Vagina (tissue), 2 donors: Measurements from ENCODE around the gene NHSL2. TPM values are rescaled to one million over a fixed set of nuclear protein-coding genes. Genes with fewer than 3 reads are reported as not detected.

Source experiments
- DNase-seq, 2 donors: peaks; one replicate each; pipeline ENCODE4 v3.0.0-alpha.2; 2017; ENCODE audit errors: extremely low spot score in 2 of 2
- H3K27ac ChIP-seq: fragments of 200-600 bp; sonication (generic); one replicate; pipeline ENCODE4 v1.5.1; 2019
- H3K27me3 ChIP-seq: fragments of 200-600 bp; sonication (generic); one replicate; pipeline ENCODE4 v1.5.1; 2019
- H3K36me3 ChIP-seq, 2 donors: fragments of 200-600 bp; sonication (generic); one replicate each; pipeline ENCODE4 v1.5.1; 2017 to 2019
- H3K4me1 ChIP-seq: fragments of 200-600 bp; sonication (generic); one replicate; pipeline ENCODE4 v1.5.1; 2019
- H3K4me3 ChIP-seq, 2 donors: fragments of 200-600 bp; sonication (generic); 1 replicate in 1 of 2; 2 replicates in 1 of 2; pipeline ENCODE4 v1.5.1; 2016 to 2019
- H3K9me3 ChIP-seq: fragments of 200-600 bp; sonication (generic); one replicate; pipeline ENCODE4 v1.5.1; 2019
- POLR2A ChIP-seq, 2 donors: fragments of 450-650 bp; IDR thresholded peaks; one replicate each; pipeline ENCODE4 v1.6.1; 2017; ENCODE audit warnings: antibody characterized with exemption in 2 of 2, mild to moderate bottlenecking in 2 of 2, moderate library complexity in 2 of 2
- POLR2AphosphoS5 ChIP-seq, 2 donors: sonication (generic); formaldehyde crosslinking; IDR thresholded peaks; one replicate each; pipeline ENCODE4 v1.9.0; 2017; ENCODE audit warnings: antibody characterized with exemption in 2 of 2, mild to moderate bottlenecking in 2 of 2, low read depth in 1 of 2; ENCODE audit not compliant: insufficient read depth in 1 of 2
- intact Hi-C: fragments of 100-400 bp; cut with DNase I; formaldehyde crosslinking; loops from one replicate; pipeline ENCODE4 v1.15.1; 2023
- total RNA-seq: library from RNA; depleted of rRNA; stranded (reverse); fragments of >200 nt; gene quantifications from one replicate; pipeline ENCODE4 v1.2.3, GENCODE V29; 2016
- TF ChIP-seq, protein P1 (sequence below), 3 experiments: fragments of 450-650 bp in 2 of 3; fragments of 200-600 bp in 1 of 3; sonication (generic) in 1 of 3; IDR thresholded peaks; one replicate each; pipeline ENCODE4 v1.5.1; 2017 to 2019; ENCODE audit warnings: antibody characterized with exemption in 3 of 3, mild to moderate bottlenecking in 2 of 3, moderate library complexity in 2 of 3

The NHSL2 gene
- total RNA-seq, 1 donor from 2014 or later: 12.3 TPM

DNA sequence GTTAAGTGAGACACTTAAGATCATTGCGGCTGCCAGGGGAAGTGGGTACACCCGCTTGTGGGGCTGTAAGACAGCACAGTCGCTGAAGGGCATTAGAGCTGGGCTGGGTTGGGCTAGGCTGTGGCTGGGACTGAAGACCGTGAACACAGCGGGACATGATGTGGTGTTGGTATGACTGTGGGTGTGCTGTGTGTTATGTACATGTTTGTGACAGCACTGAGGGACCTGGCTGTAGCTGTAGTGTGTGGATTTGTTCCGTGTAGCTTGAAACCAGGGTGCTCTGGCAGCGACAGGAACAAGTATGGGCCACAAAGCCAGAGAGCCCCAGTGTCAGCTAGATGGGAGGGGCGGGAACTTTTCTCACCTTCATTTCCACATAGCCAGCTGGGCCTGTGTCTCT lies 82.1 kb downstream of the NHSL2 start:
- no peaks in the 10 kb centered on the region for H3K27me3 ChIP-seq
- no peak overlapping the region for H3K27ac ChIP-seq
- no peaks in the 10 kb centered on the region for H3K4me1 ChIP-seq
- no peaks in the 10 kb centered on the region for H3K9me3 ChIP-seq
- DNase-seq: peak in 1 of 2 donors; percentile 64
- H3K36me3 ChIP-seq: no peaks in the 10 kb centered on the region
- TF ChIP-seq POLR2A (IDR thresholded peaks at IDR 0.05): no peak
- intact Hi-C loops: no loop called here
- no peak overlapping the region for H3K4me3 ChIP-seq

DNA sequence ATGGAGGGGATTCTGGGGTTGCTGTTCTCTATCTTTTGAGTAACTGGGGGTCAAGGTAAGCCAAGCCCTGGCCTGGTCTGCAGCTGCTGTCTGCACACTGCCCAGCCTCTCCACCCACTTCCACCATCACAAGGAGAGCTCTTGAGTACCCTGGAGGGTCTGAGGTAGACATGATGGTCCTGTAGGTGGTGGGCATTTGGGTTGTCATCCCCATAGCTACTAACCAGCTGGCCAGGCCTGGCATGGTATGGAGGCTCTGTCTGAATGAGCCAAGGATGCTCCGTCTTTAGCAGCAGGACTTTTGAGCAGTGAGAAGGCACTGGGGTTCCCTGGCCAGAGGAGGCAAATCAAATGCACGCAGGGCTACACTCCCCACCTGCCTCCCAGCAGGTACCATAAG lies 82.7 kb downstream of the NHSL2 start:
- intact Hi-C loops: no loop called here

DNA sequence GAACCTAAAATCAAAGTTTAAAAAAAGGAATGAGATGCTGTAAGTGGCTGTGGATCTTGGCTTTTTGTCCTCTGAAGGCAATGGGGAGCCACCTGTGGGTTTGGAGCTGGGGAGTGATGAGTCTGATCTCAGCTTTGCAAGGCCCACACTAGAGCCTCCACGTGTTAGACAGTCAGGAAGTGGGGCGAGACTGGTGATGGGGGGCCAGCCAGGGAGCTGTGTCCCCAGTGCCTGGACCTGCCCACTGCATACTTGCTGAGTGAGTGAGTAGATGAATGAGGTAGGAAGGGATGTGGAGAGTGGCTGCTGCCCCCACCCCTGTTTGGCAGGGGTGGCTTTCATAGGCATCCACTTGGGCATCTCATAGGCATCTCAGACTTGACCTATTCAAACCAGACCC lies 84.0 kb downstream of the NHSL2 start:
- TF ChIP-seq, protein P1, sequence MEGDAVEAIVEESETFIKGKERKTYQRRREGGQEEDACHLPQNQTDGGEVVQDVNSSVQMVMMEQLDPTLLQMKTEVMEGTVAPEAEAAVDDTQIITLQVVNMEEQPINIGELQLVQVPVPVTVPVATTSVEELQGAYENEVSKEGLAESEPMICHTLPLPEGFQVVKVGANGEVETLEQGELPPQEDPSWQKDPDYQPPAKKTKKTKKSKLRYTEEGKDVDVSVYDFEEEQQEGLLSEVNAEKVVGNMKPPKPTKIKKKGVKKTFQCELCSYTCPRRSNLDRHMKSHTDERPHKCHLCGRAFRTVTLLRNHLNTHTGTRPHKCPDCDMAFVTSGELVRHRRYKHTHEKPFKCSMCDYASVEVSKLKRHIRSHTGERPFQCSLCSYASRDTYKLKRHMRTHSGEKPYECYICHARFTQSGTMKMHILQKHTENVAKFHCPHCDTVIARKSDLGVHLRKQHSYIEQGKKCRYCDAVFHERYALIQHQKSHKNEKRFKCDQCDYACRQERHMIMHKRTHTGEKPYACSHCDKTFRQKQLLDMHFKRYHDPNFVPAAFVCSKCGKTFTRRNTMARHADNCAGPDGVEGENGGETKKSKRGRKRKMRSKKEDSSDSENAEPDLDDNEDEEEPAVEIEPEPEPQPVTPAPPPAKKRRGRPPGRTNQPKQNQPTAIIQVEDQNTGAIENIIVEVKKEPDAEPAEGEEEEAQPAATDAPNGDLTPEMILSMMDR (IDR thresholded peaks at IDR 0.05): no peak
- TF ChIP-seq POLR2AphosphoS5 (IDR thresholded peaks at IDR 0.05; ENCODE audit: insufficient read depth in 1 of 2, low read depth in 1 of 2): no peak
- no peak for TF ChIP-seq POLR2A (IDR thresholded peaks at IDR 0.05)
- intact Hi-C loops: no loop called here
- no peaks in the 10 kb centered on the region for H3K36me3 ChIP-seq
- no peaks in the 10 kb centered on the region for H3K4me1 ChIP-seq
- H3K4me3 ChIP-seq: no peak overlapping the region
- H3K27me3 ChIP-seq: no peaks in the 10 kb centered on the region
- no peak overlapping the region for H3K27ac ChIP-seq
- no peaks in the 10 kb centered on the region for H3K9me3 ChIP-seq
- peak in 1 of 2 donors; percentile 72 for DNase-seq

More for the DNA sequence above, 82.7 kb downstream of the NHSL2 start:
- peak in 1 of 2 donors; percentile 67 for DNase-seq
- no peaks in the 10 kb centered on the region for H3K27me3 ChIP-seq
- H3K36me3 ChIP-seq: no peaks in the 10 kb centered on the region
- H3K9me3 ChIP-seq: no peaks in the 10 kb centered on the region
- H3K4me3 ChIP-seq: no peak overlapping the region
- TF ChIP-seq POLR2AphosphoS5 (IDR thresholded peaks at IDR 0.05; ENCODE audit: insufficient read depth in 1 of 2, low read depth in 1 of 2): no peak
- TF ChIP-seq POLR2A (IDR thresholded peaks at IDR 0.05): no peak
- TF ChIP-seq, protein P1 (IDR thresholded peaks at IDR 0.05): no peak
- H3K4me1 ChIP-seq: no peaks in the 10 kb centered on the region
- H3K27ac ChIP-seq: no peak overlapping the region

DNA sequence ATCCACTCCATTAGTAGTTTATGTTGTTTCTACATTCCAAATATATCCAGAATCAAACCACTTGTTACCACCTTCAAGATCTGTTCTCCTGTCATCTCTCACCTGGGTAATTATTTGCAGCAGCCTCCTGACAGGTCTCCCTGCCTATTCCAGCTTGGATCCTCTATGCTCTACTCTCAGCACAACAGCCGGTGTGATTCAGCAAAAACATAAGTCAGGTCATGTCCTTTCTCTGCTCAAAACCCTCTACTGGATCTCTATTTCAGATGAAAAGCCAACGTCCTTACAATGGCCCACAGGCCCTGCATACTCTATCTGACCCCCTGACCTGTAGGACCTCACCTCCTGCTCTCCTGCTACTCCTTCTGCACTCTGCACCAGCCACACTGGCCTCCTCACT lies 84.5 kb downstream of the NHSL2 start:
- intact Hi-C loops: no loop called here
- Histone ChIP-seq H3K9me3 (no peaks in the 10 kb centered on the region), H3K27me3 (no peaks in the 10 kb centered on the region), H3K4me3 (no peak overlapping the region), H3K36me3 (no peaks in the 10 kb centered on the region), H3K27ac (no peak overlapping the region), H3K4me1 (no peaks in the 10 kb centered on the region)
- DNase-seq: no peak
- no peak for TF ChIP-seq POLR2AphosphoS5 (IDR thresholded peaks at IDR 0.05; ENCODE audit: insufficient read depth in 1 of 2, low read depth in 1 of 2)
- no peak for TF ChIP-seq POLR2A (IDR thresholded peaks at IDR 0.05)
- TF ChIP-seq, protein P1 (IDR thresholded peaks at IDR 0.05): no peak

DNA sequence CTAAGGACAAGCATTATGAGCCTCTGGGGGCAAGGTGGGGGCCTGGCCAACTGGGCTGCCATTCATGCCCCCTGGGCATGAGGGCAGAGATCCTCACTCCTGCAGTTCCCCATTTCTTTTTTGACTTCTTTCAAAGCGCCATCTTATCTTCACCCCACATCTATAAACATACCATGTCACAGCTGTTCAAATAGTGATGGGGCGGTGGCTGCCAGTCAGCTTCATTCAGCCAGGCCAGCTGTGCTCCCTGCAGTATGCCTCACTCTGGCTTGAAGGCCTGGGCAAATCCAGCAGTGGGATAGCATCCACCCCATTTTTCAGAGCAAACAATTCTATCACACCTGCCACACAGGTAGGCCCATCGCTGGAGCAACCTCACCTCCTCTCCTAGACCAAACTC lies 85.5 kb downstream of the NHSL2 start:
- H3K27ac ChIP-seq: no peak overlapping the region
- H3K4me1 ChIP-seq: no peaks in the 10 kb centered on the region
- intact Hi-C loops: no loop called here
- DNase-seq: peak; percentile 40 to 43
- TF ChIP-seq POLR2A (IDR thresholded peaks at IDR 0.05): no peak
- TF ChIP-seq, protein P1 (IDR thresholded peaks at IDR 0.05): no peak
- TF ChIP-seq POLR2AphosphoS5 (IDR thresholded peaks at IDR 0.05; ENCODE audit: insufficient read depth in 1 of 2, low read depth in 1 of 2): no peak
- no peaks in the 10 kb centered on the region for H3K27me3 ChIP-seq
- no peaks in the 10 kb centered on the region for H3K9me3 ChIP-seq
- H3K4me3 ChIP-seq: no peak overlapping the region
- no peaks in the 10 kb centered on the region for H3K36me3 ChIP-seq
